Right forelimb (tissue), 1 donor: ENCODE results near the gene SLC22A9.

ENCODE experiments used
- DNase-seq: peaks from one replicate; pipeline ENCODE4 v3.0.0-alpha.2; 2018

The SLC22A9 gene

GRCh38 chr11:63445118-63445517 lies 75.5 kb downstream of the SLC22A9 start:
- DNase-seq = no peak

GRCh38 chr11:63445720-63446119 lies 76.1 kb downstream of the SLC22A9 start:
- no peak for DNase-seq

GRCh38 chr11:63448646-63449045 lies 79.1 kb downstream of the SLC22A9 start:
- no peak for DNase-seq

- no peak for DNase-seq
Measured at GRCh38 chr11:63459586-63459985, 90.0 kb downstream of the SLC22A9 start.
